CD1c-positive myeloid dendritic cell (primary cell): ENCODE results near the gene ELF1.
"Not testable (repeated sequence)": the region's sequence is repeated elsewhere in the genome, so short reads cannot be mapped to it uniquely, and the experiment has no call there.

ENCODE experiments used
- DNase-seq: peaks from one replicate; pipeline ENCODE4 v3.0.0-alpha.2; 2016; ENCODE audit errors: extremely low spot score

ELF1 gene

DNA sequence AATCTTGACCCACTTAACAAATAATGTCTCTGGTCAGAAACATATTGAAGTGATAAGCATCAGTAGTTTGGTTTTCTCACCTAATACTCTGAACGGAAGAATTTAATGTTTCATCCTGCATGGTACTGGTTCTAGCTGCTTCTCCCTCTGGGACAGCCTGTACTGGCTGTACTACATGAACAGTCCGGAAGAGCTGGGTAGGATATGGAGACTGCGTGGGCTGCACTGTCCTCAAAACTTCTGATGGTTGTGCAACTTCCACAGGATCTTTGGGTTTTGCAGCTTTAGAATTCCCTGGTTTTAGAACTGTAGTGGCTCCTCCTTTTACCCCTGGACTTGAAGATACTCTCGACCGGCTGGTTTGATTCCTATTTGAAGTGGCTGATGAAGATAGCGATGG lies 78.3 kb downstream of the ELF1 start:
- no peak for DNase-seq

- no peak for DNase-seq
Observed at GRCh38 chr13:40933508-40934204, 85.5 kb downstream of the ELF1 start.

DNA sequence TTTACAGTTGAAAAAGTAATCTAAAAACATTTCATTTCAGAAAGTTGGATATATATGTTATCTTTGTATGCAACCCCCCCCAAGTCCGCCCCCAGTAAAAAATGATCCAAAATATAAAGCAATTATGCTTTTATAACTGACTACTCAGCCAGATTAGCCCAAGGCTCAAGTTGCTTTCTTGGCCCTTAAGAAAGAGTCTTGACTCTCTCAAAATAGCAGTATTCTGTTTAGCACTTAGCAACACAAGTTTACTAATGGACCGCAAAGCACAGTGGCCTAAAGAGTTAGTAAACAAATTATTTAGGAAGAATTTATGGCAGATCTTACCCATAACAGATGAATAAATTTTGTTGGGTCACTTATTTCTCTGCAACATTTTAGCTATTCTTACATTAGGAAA lies 86.9 kb downstream of the ELF1 start:
- no peak for DNase-seq

GRCh38 chr13:40931719-40932118 lies 87.4 kb downstream of the ELF1 start:
- no peak for DNase-seq

DNA sequence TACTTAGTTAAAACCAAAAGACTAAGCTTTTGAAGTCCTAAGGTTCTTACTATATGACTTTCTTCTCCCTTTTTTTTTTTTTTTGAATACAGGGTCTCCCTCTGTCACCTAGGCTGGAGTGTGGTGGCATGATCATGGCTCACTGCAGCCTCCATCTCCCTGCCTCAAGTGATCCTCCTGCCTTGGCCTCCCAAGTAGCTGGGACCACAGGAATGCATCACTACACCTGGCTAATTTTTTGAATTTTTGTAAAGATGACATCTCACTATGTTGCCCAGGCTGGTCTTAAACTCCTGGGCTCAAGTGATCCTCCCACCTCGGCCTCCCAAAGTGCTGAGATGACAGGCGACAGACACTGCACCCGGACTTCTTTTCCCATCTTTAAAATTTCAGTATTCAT lies 89.2 kb downstream of the ELF1 start:
- DNase-seq = not testable (repeated sequence)

GRCh38 chr13:40928980-40929379 lies 90.1 kb downstream of the ELF1 start:
- no peak for DNase-seq

DNA sequence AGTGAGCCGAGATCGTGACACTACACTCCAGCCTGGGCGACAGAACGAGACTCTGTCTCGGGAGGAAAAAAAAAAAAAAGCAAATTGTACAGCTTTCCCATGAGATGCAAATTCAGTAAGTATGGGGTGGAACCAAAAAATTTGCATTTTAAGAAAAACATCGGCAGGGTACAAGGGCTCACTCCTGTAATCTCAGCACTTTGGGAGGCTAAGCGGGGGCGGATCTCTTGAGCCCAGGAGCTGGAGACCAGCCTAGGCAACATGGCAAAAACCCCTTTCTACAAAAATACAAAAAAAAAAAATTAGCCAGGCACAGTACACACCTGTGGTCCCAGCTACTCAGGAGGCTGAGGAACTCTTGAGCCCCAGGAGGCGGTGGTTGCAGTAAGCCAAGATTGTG lies 91.2 kb downstream of the ELF1 start:
- DNase-seq = no peak

GRCh38 chr13:40923867-40924266 lies 95.2 kb downstream of the ELF1 start:
- no peak for DNase-seq

- DNase-seq = no peak
Observed at GRCh38 chr13:40922437-40923040, 96.6 kb downstream of the ELF1 start.

DNA sequence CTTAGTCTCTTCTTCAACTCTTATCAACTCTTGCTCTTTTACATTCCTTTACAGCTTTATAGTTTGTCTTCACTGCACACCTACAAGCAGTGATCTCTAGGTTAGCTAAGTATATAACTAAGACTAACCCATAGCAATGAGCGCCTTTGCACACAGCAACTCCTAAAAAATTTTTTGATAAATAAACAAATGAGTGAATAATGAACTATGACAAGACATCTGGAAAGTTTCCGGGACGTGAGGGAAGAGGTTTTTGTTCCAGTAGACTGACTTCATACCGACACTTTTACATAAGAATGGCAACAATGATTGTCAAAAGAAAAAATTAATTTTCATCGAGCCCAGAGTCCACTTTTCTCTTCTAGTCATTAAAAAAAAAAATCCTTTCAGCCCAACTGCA lies 98.3 kb downstream of the ELF1 start:
- no peak for DNase-seq

DNA sequence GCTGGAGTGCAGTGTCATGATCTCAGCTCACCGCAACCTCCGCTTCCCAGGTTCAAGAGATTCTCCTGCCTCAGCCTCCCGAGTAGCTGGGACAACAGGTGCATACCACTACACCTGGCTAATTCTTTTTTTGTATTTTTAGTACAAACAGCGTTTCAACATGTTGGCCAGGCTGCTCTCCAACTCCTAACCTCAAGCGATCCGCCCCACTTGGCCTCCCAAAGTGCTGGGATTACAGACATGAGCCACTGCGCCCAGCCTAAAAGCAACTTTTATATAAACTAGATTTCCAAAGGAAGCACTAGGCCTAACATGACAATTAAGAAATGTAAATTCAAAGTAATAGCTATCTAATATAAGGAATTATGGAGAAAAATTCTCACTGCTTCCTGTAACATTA lies 99.2 kb downstream of the ELF1 start:
- not testable (repeated sequence) for DNase-seq

- DNase-seq = no peak
Observed at GRCh38 chr13:40916207-40916998, 102.7 kb downstream of the ELF1 start.

GRCh38 chr13:40914863-40915262 lies 104.3 kb downstream of the ELF1 start:
- not testable (repeated sequence) for DNase-seq

- no peak for DNase-seq
Observed at GRCh38 chr13:40911341-40911740, 107.8 kb downstream of the ELF1 start.

DNA sequence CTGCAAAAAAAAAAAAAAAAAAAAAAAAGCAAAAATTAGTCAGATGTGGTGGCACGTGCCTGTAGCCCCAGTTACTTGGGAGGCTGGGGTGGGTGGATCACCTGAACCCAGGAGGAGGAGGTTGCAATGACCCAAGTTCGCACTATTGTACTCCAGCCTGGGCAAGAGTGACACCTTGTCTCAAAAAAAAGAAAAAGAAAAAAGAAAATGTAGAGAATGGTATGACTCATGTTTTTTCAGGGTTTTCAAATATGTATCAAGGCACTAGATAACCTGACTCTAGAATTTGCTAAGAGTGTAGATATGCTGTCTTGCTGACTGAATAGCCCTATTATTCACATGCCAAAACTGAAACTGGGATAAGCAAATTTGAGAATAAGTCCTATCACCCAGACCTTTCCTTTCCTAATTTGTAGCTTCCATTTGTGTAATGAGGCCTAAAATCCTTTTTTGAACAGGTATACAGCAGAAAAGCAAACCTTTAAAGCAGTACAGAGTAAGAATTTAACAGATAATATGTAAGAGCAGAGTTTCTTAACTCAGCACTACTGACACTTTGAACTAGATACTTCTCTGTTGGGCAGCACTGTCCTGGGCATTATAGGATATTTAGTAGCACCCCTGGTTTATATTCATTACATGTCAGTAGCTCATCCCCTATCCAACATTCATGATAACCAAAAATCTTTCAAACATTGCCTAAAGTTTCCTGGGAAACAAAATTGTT lies 108.6 kb downstream of the ELF1 start:
- DNase-seq = no peak

DNA sequence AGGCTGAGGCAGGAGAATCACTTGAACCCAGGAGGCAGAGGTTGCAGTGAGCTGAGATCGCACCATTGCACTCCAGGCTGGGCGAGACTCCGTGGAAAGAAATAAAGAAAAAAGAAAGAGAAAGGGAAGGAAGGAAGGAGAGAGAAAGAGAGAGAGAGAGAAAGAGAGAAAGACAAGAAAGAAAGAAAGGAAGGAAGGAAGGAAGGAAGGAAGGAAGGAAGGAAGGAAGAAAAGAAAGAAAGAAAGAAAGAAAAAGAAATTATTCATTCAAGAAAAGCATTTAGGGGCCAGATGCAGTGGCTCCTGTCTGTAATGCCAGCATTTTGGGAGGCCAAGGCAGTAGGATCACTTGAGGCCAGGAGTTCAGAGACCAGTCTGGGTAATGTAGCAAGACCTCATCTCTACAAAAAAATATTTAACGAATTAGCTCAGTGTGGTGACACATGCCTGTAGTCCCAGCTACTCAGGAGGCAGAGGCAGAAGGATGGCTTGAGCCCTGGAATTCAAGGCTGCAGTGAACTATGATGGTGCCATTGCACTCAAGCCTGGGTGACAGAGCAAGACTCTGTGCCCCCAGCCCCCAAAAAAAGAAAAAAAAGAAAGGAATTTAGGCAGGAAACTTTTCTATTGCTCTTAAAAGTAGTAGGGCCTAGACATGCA lies 109.4 kb downstream of the ELF1 start:
- not testable (repeated sequence) for DNase-seq

GRCh38 chr13:40908546-40908945 lies 110.6 kb downstream of the ELF1 start:
- no peak for DNase-seq

- not testable (repeated sequence) for DNase-seq
Observed at GRCh38 chr13:40901032-40901431, 118.1 kb downstream of the ELF1 start.

DNA sequence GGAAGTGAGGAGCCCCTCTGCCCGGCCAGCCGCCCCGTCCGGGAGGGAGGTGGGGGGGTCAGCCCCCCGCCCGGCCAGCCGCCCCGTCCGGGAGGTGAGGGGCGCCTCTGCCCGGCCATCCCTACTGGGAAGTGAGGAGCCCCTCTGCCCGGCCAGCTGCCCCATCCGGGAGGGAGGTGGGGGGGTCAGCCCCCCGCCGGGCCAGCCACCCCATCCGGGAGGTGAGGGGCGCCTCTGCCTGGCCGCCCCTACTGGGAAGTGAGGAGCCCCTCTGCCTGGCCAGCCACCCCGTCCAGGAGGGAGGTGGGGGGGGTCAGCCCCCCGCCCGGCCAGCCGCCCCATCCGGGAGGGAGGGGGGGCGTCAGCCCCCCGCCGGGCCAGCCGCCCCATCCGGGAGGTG lies 118.5 kb downstream of the ELF1 start:
- not testable (repeated sequence) for DNase-seq

DNA sequence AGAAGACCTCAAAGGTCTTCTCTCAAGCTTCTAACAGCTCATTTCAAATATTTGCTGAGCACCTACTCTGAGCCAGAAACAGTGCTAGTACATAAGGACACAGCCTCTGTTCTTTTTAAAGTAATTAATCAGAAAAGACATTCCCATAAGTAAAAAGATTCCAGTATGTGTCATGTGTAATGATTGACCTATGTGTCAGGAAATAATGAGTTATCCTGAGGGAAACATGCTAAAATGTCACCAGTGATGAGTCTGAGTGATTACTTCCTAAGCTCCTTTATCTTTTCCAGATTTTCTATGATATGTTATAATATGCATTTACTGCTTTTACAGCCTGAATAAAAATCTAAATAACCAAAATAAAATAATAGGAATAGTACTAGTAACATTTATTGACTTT lies 122.1 kb downstream of the ELF1 start:
- DNase-seq = no peak
